Stimulated activated naive B cell treated with anti-CD40 and anti-IgM and Interleukin-4, amounts not matched to agents 10 μg/mL and 1 μg/mL and 100 μg/mL, for 72 hours (primary cell): Measurements from ENCODE around the gene GSG1L.

ENCODE experiments used
- ATAC-seq, 2 donors: fragments of 150-1000 bp; cut with Tn5 transposase; replicated peaks; 2 replicates each; pipeline ENCODE4 v1.10.0; 2021; ENCODE audit warnings: moderate library complexity in 1 of 2
- DNase-seq: peaks from one replicate; pipeline ENCODE4 v3.0.0; 2021
- H3K27ac Mint-ChIP-seq: one replicate; pipeline ENCODE4 v1.8.0; 2022; ENCODE audit warnings: mild to moderate bottlenecking, mixed read lengths
- H3K27me3 Mint-ChIP-seq, 2 donors: one replicate each; pipeline ENCODE4 v1.8.0; 2022; ENCODE audit warnings: mixed read lengths in 2 of 2
- H3K36me3 Mint-ChIP-seq, 2 donors: one replicate each; pipeline ENCODE4 v1.8.0; 2022; ENCODE audit warnings: mixed read lengths in 2 of 2, mild to moderate bottlenecking in 1 of 2
- H3K4me1 Mint-ChIP-seq, 2 donors: one replicate each; pipeline ENCODE4 v1.8.0; 2022; ENCODE audit warnings: mixed read lengths in 2 of 2, mild to moderate bottlenecking in 1 of 2
- H3K4me3 Mint-ChIP-seq, 2 donors: one replicate each; pipeline ENCODE4 v1.8.0; 2022; ENCODE audit warnings: mild to moderate bottlenecking in 2 of 2, mixed read lengths in 2 of 2, moderate library complexity in 1 of 2
- H3K9me3 Mint-ChIP-seq, 2 donors: one replicate each; pipeline ENCODE4 v1.8.0; 2022; ENCODE audit warnings: mixed read lengths in 2 of 2, mild to moderate bottlenecking in 1 of 2

GSG1L gene

DNA sequence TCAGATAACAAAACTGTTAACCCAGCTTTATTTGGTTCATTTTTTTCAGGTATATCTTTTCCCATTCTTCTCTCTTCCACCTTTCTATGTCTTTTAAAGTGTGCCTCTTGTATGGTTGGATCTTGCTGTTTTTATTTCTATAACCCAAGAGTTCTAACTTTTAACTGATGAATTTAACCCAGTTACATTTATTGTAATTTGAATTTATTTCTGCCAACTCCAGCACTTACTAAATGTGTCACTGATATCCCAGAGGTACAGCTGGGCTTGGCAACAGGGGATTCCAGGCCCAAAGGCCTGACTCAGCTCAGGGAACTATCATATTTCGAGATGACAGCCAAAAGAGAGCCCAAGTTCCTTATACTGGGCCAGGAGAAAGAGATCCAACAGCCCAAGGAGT is 200.1 kb downstream of the GSG1L start:
- Mint-ChIP-seq H3K27ac (no peak overlapping the region), H3K36me3 (peaks cover 3 to 4% of the 10 kb centered on the region in 2 donors), H3K9me3 (peaks cover 24 to 26% of the 10 kb centered on the region in 2 donors), H3K4me3 (no peak overlapping the region), H3K4me1 (no peaks in the 10 kb centered on the region), H3K27me3 (peaks cover 0 to 7% of the 10 kb centered on the region in 2 donors)
- ATAC-seq (no peak), DNase-seq (no peak)

DNA sequence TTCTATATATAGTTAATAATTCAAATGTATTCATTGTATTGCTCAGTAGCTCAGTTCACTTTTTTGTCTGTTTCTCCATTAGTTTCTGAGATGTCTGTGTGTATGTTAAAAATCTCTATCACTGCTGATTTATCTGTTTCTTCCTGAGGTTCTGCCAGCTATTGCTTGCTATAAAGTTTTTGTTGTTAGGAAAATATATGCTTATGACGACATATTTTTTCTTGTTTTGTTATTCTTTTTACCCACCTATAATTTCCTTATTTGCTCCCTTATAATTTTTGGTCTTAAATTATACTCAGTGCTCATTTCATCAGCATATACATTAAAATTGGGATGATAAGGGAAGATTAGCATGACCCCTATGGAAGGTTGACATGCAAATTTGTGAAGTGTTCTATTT is 200.6 kb downstream of the GSG1L start:
- no peak overlapping the region for H3K4me3 Mint-ChIP-seq
- ATAC-seq = no peak
- H3K27me3 Mint-ChIP-seq = peaks cover 0 to 7% of the 10 kb centered on the region in 2 donors
- peaks cover 24 to 26% of the 10 kb centered on the region in 2 donors for H3K9me3 Mint-ChIP-seq
- no peaks in the 10 kb centered on the region for H3K4me1 Mint-ChIP-seq
- no peak for DNase-seq
- no peak overlapping the region for H3K27ac Mint-ChIP-seq
- H3K36me3 Mint-ChIP-seq = peaks cover 3 to 4% of the 10 kb centered on the region in 2 donors

DNA sequence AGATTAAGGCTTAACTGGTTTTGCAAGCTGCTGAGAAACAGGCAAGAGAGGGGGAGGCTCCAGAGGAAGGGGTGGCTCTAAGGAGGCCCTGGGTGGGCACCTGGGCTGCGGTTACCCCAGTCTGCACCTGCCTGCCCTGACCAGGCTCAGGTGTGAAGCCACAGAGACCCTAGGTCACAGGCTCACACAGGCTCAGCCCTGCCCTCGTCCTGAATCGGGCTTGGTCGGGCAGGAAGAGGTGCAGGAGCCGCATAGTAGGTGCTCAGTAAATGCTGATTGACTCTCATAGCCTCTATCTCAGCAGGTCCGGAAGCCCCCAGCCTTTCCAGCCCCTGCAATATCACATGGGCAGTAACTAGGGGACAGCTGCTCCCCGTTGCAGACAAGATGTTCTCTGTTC is 203.4 kb downstream of the GSG1L start:
- no peak overlapping the region for H3K27ac Mint-ChIP-seq
- H3K4me1 Mint-ChIP-seq = no peaks in the 10 kb centered on the region
- peaks cover 3 to 4% of the 10 kb centered on the region in 2 donors for H3K36me3 Mint-ChIP-seq
- peaks cover 4 to 7% of the 10 kb centered on the region in 2 donors for H3K27me3 Mint-ChIP-seq
- H3K9me3 Mint-ChIP-seq = peaks cover 19 to 21% of the 10 kb centered on the region in 2 donors
- no peak for ATAC-seq
- no peak for DNase-seq
- no peak overlapping the region for H3K4me3 Mint-ChIP-seq

DNA sequence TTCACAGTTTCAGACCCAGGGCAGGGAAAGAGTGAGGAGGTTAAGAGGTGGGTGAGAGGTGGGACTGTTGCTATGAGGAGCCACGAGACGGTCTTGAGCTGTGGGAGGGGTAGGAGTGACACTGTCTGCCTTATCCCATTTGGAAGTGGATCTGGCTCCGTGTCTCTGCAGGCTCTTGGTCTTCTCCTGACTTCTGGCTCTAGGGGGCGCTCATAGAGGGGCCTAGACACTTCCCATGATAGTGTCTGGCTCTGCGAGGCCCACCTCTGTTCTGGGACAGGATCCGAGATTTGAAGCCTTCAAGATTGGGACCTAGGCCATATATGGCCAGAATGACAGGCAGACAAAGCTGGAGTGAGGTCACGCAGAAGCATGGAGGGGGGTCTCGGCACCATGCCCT is 204.5 kb downstream of the GSG1L start:
- Mint-ChIP-seq H3K4me3 (no peak overlapping the region), H3K27me3 (peaks cover 4 to 7% of the 10 kb centered on the region in 2 donors), H3K27ac (no peak overlapping the region), H3K36me3 (peaks cover 2% of the 10 kb centered on the region in 2 donors), H3K4me1 (no peaks in the 10 kb centered on the region), H3K9me3 (peaks cover 14 to 15% of the 10 kb centered on the region in 2 donors)
- ATAC-seq (no peak), DNase-seq (no peak)

DNA sequence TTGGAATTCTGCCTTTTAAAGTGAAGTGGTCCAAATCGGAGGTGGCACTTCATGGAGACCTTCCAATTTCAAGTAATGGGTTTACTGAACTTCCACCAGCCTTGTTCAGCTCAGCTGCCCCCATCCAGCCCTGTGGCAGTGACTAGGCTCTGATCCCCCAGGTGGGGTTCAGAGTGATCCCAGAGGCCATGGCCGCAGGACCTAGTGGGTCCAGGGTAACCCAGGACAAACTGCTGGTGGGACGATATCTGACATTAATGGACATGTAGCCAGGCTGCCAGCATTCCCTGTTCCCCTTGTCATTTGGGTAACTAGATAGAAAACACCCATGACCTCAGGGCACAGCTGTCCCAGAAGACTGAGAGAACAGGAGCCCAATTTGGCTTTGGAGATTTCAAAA is 209.9 kb downstream of the GSG1L start:
- H3K27me3 Mint-ChIP-seq = peaks cover 23 to 33% of the 10 kb centered on the region in 2 donors

DNA sequence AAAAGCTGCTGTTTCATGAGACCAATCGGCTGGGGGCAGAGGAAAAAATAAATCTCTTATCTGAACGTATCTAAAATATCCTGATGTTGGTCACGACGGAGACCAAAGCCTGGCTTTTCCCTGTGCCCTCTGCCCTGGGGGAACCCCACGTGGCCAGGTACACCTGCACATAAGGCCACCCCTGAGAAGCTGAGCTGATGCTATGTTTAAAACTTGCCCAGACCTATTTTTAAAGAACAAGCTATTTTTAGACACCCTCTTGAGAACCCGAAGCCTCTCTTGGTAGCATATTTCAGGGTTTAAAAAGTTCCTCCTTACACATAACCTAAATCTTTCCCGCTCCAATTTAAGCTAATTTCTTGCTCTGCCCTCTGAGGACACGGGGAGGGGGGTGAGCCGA is 210.4 kb downstream of the GSG1L start:
- Mint-ChIP-seq H3K27ac (no peak overlapping the region), H3K4me3 (no peak overlapping the region), H3K4me1 (peaks cover 0 to 2% of the 10 kb centered on the region in 2 donors), H3K36me3 (no peaks in the 10 kb centered on the region), H3K27me3 (peaks cover 27 to 31% of the 10 kb centered on the region in 2 donors), H3K9me3 (no peaks in the 10 kb centered on the region)
- DNase-seq (no peak), ATAC-seq (no peak)

More for the DNA sequence above, 209.9 kb downstream of the GSG1L start:
- ATAC-seq (no peak), DNase-seq (no peak)
- H3K36me3 Mint-ChIP-seq = no peaks in the 10 kb centered on the region
- no peaks in the 10 kb centered on the region for H3K9me3 Mint-ChIP-seq
- H3K4me3 Mint-ChIP-seq = no peak overlapping the region
- H3K27ac Mint-ChIP-seq = no peak overlapping the region
- H3K4me1 Mint-ChIP-seq = peaks cover 0 to 2% of the 10 kb centered on the region in 2 donors

DNA sequence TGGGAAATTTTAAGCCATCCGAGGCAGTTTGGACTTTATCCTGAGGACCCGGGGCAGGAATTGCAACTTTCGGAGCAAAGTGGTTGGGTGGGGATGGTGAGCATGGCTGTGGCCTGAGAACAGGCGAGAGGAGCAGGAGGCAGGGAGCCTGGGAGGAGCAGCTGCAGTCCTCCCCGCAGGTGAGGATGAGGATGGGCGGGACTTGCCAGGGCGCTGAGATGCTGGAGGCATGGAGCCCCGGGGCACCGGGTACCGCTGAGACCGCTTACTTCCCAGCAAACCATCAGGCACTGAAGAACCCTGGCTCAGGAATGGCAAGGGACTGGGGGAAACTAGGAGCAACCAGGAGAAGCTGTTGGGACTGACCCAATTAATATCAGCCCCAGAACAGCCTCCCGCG is 210.8 kb downstream of the GSG1L start:
- Mint-ChIP-seq H3K9me3 (no peaks in the 10 kb centered on the region), H3K4me3 (no peak overlapping the region), H3K27me3 (peaks cover 27 to 31% of the 10 kb centered on the region in 2 donors), H3K36me3 (no peaks in the 10 kb centered on the region), H3K27ac (no peak overlapping the region), H3K4me1 (peaks cover 0 to 2% of the 10 kb centered on the region in 2 donors)
- DNase-seq (no peak), ATAC-seq (no peak)

DNA sequence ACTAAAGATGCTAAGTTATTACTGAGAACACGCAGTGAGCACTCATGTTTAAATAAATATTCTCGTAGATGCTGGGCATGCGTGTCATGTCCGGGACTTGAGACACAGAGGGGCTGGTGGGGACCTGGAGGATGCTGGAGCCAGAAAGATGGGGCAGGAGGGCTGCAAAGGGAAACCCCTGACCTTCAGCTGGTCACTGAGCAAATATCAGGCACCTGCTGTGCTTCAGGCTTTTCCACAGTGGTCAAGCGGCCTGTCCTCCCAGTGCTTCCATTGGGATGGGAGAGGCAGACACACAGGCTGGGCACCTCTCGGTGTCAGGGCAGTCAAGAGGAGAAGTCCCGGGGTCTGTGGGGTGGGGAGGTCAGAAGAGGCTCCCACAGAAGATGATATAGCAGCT is 211.4 kb downstream of the GSG1L start:
- Mint-ChIP-seq H3K36me3 (no peaks in the 10 kb centered on the region), H3K4me3 (no peak overlapping the region), H3K27ac (no peak overlapping the region), H3K27me3 (peaks cover 29 to 34% of the 10 kb centered on the region in 2 donors), H3K9me3 (no peaks in the 10 kb centered on the region), H3K4me1 (peaks cover 0 to 2% of the 10 kb centered on the region in 2 donors)
- DNase-seq = no peak
- ATAC-seq = no peak

DNA sequence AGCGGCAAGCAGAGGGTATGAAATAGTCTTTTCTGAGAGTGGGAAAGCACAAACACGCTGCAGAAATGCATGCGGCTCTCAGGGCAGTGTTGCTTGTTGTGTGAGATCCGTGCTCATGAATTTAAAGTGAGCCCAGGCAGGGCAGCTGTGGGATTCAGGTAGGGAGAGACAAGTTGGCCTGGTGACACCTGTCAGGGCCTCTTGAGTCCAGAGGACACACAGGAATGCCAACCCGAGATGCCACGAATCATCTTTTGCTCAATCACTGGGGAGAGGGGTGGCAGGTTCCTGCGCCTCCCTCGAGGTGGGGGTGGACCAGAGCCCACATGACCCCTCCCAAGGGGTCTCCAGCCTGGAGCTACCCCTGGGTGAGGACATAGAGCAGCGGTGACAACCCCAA is 211.9 kb downstream of the GSG1L start:
- Mint-ChIP-seq H3K36me3 (no peaks in the 10 kb centered on the region), H3K27ac (no peak overlapping the region), H3K4me1 (peaks cover 0 to 2% of the 10 kb centered on the region in 2 donors), H3K9me3 (no peaks in the 10 kb centered on the region), H3K27me3 (peaks cover 28 to 35% of the 10 kb centered on the region in 2 donors), H3K4me3 (no peak overlapping the region)
- DNase-seq (no peak), ATAC-seq (no peak)

DNA sequence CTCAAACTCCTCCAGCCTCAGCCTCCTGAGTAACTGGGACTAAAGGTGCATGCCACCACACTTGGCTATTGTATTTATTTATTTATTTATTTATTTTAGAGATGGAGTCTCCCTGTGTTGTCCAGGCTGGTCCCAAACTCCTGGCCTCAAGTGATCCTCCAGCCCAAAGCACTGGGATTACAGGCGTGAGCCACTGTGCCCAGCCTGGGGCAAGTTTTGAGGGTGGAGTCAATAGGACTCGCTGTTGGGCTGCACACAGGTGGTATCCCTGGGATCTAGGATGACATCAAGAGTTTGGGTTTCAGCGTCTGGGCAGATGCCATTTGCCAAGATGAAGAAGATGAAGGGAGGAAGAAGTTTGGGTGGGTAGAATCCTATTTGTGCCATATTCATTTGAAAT is 213.9 kb downstream of the GSG1L start:
- H3K9me3 Mint-ChIP-seq = peaks cover 3% of the 10 kb centered on the region in 2 donors
- no peaks in the 10 kb centered on the region for H3K36me3 Mint-ChIP-seq
- H3K4me1 Mint-ChIP-seq = peaks cover 0 to 2% of the 10 kb centered on the region in 2 donors
- ATAC-seq (no peak), DNase-seq (no peak)
- peaks cover 31 to 40% of the 10 kb centered on the region in 2 donors for H3K27me3 Mint-ChIP-seq
- H3K4me3 Mint-ChIP-seq = no peak overlapping the region
- H3K27ac Mint-ChIP-seq = no peak overlapping the region

DNA sequence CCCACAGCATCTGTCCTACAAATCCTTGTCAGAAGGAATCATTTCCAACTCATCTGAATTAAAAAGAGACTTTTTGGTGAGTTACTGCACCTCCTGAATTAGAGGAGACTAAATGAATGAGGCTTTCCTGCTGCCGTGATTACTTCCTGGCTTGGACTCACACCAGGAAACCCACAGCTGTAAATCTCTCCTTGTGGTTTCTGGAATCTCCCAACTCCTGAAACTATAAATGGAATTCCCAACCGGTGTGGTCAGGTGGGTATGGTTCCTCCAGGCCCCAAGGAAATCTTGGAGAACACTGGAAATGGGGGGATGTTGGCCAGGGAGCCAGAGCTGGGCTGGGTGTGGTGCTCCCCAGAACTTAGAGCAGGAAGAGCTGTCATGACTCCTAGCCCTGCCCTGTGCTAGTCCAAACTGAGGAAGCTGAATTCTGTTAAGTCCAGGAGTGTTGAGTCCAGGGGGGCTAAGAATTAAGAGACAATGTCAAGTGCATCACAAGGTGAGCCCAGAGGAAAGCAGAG is 216.4 kb downstream of the GSG1L start:
- ATAC-seq (no peak), DNase-seq (no peak)
- Mint-ChIP-seq H3K4me1 (no peaks in the 10 kb centered on the region), H3K27me3 (peaks cover 31 to 33% of the 10 kb centered on the region in 2 donors), H3K4me3 (no peak overlapping the region), H3K27ac (no peak overlapping the region), H3K9me3 (peaks cover 3% of the 10 kb centered on the region in 2 donors), H3K36me3 (no peaks in the 10 kb centered on the region)

DNA sequence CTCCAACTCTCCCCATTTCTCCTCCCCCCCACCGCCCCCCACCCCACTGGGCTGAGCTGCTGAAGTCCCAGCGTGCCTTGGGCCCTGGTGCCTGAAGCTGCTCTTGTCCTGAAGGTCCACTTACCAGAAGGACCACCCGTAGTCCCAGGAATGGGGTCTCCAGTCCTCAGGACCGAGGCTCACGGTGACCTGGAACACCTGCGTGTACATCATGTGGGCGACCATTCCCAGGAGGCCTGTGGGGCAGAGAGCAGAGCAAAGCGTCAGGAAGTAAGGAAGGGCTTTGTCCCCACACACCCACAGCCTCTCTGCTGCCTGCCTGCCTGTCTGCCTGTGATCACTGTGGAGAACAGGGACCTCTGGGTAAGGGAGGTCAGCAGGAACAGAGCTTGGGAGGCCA is 218.7 kb downstream of the GSG1L start:
- Mint-ChIP-seq H3K4me1 (no peaks in the 10 kb centered on the region), H3K27ac (no peak overlapping the region), H3K4me3 (no peak overlapping the region), H3K36me3 (no peaks in the 10 kb centered on the region), H3K9me3 (peaks cover 3% of the 10 kb centered on the region in 2 donors), H3K27me3 (peaks cover 32 to 33% of the 10 kb centered on the region in 2 donors)
- DNase-seq (no peak), ATAC-seq (no peak)

DNA sequence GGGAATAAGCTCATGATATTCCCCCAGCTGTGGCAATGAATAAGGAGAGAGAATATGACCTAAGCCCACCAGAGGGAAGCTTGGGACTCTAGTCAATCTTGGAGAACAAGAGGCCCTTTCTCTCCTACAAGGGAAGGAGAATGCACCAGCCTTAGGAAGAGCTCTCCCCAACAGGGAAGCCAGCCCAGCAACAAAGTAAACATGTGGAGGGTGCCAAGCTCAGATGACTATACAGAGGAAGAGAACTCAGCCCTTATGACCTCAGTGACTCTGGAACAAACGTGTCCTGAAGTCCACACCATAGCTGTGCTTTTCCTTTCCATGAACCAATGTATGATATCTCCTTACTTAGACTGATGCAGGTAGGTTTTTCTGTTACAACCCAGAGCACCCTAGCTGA is 219.7 kb downstream of the GSG1L start:
- no peak for ATAC-seq

DNA sequence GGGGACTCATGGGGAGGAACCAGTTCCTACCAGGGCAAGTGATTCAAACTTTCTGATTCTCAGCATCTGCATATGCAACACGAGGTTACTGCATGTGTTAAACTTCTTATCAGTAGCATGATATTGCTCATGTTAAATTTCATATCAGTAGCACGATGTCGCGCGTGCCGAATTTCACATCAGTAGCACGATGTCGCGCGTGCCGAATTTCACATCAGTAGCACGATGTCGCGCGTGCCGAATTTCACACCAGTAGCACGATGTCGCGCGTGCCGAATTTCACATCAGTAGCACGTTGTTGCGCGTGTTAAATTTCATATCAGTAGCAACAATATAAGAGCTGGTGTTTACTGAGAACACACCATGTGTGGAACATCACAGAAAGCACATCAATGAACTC is 221.6 kb downstream of the GSG1L start:
- H3K27me3 Mint-ChIP-seq = peaks cover 28 to 32% of the 10 kb centered on the region in 2 donors
- H3K4me1 Mint-ChIP-seq = no peaks in the 10 kb centered on the region
- no peak for DNase-seq
- no peaks in the 10 kb centered on the region for H3K36me3 Mint-ChIP-seq
- no peak overlapping the region for H3K27ac Mint-ChIP-seq
- H3K4me3 Mint-ChIP-seq = no peak overlapping the region
- ATAC-seq = no peak
- peaks cover 3 to 4% of the 10 kb centered on the region in 2 donors for H3K9me3 Mint-ChIP-seq

More for the DNA sequence above, 219.7 kb downstream of the GSG1L start:
- H3K4me1 Mint-ChIP-seq = no peaks in the 10 kb centered on the region
- no peaks in the 10 kb centered on the region for H3K36me3 Mint-ChIP-seq
- DNase-seq = no peak
- H3K27me3 Mint-ChIP-seq = peaks cover 28 to 29% of the 10 kb centered on the region in 2 donors
- H3K9me3 Mint-ChIP-seq = peaks cover 3% of the 10 kb centered on the region in 2 donors
- no peak overlapping the region for H3K4me3 Mint-ChIP-seq
- no peak overlapping the region for H3K27ac Mint-ChIP-seq

DNA sequence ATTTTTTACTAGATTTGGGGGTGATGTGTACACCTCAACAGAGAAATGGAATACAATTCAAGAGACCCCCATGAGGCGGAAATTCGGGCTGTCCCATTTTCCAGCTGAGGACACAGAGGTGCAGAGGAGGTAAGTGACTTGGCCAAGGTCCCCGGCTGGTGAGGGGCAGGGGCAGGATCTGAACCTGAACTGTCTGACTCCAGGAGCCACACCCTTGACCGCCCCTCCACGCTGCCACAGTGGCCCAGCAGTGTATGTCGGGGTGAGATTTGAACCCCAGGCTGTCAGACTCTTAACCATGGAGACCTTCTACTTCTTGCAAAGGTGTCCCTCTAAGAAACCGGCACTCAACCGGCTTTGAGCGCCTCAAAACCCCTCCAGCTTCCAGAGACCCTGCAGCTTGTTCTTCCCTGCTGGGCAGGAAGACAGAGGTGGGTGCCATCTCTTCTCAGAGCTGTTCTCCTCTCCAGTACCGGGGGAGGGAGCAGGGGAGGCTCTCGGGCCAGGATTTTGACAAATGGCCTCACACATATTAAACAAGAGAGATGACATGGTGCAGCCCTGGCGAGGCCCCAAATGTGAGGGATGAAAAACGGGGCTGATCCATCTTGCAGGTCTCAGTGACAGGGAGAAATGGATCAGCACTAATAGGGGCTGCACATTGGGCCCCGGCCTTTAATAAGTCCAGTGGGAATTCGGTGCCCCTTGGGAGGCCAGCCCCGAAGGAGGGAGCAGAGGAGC is 222.3 kb downstream of the GSG1L start:
- H3K9me3 Mint-ChIP-seq = peaks cover 10 to 11% of the 10 kb centered on the region in 2 donors
- H3K27me3 Mint-ChIP-seq = peaks cover 34 to 38% of the 10 kb centered on the region in 2 donors
- H3K27ac Mint-ChIP-seq = no peak overlapping the region

More for the DNA sequence above, 222.3 kb downstream of the GSG1L start:
- H3K4me1 Mint-ChIP-seq = no peaks in the 10 kb centered on the region
- ATAC-seq (no peak), DNase-seq (no peak)
- H3K36me3 Mint-ChIP-seq = peaks cover 0 to 5% of the 10 kb centered on the region in 2 donors
- H3K4me3 Mint-ChIP-seq = no peak overlapping the region
